GM12891 (cell line): Measurements from ENCODE around the gene PPP4C.

Experiments
- DNase-seq: peaks from one replicate; pipeline ENCODE4 v3.0.0; 2011; ENCODE audit warnings: low spot score; ENCODE audit not compliant: insufficient read length
- FAIRE-seq: peaks from 2 replicates; lab custom pipeline; 2011; peaks lifted over from hg19 to GRCh38; lab: Jason Lieb, UNC
- PAX5 ChIP-seq: IDR thresholded peaks from 2 replicates; pipeline ENCODE4 v1.6.1; 2011; ENCODE audit warnings: low read length, moderate library complexity, mild to moderate bottlenecking; ENCODE audit not compliant: insufficient read depth, severe bottlenecking
- POLR2A ChIP-seq: IDR thresholded peaks from 2 replicates; pipeline ENCODE4 v1.6.1; 2011; ENCODE audit warnings: low read depth, low read length, control low read depth
- POLR2AphosphoS5 ChIP-seq: IDR thresholded peaks from 2 replicates; pipeline ENCODE4 v1.6.1; 2011; ENCODE audit warnings: low read depth, low read length, control low read depth
- POU2F2 ChIP-seq: IDR thresholded peaks from 2 replicates; pipeline ENCODE4 v1.6.1; 2011; ENCODE audit warnings: low read depth, mild to moderate bottlenecking, control low read depth, low read length, moderate library complexity
- SPI1 ChIP-seq: IDR thresholded peaks from 2 replicates; pipeline ENCODE4 v1.6.1; 2011; ENCODE audit warnings: low read depth, low read length, control low read depth
- TAF1 ChIP-seq: IDR thresholded peaks from 2 replicates; pipeline ENCODE4 v1.6.1; 2011; ENCODE audit warnings: low read depth, low read length, control low read depth

The PPP4C gene

DNA sequence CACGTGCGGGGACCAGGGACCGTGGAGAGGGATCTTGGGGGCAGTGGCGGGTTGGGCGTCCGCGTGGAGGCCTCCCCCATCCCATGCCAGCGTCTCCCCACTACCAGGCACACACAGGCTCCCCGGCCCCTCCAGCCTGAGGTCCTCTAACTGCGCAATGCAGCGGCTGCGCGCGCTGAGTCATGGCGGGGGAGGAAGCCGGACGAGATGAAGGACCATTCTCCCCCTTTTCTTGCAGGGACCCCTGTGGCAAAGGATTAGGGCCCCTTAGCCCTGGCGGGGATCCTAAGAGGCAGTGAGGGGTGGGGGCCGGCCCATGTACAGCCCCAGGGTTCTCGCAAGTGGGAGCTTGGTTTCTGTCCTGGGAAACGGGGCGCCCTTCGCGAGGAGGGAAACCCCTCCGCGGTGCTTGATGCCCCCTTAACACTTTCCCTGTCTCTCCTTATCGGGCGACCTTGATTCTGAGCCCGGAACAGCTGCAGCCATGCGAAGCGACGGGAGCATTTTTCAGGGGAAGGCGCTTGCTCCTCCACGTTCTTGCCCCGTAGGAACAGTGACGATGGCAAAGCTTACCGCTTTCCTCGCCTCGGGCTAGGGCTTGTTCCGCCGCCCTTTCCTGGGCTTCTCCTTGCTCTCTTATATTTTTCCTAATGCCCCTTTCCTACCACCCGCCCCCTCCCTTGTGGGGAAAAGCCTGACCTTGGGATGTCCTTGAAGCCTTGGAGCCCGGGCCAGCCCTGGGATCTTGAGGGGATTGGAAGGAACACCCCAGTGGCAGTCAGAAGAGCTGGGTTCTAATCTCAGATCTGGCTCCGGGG is 9.6 kb upstream of the PPP4C start:
- no peak for DNase-seq
- TF ChIP-seq POLR2A (no peak), POLR2AphosphoS5 (no peak), SPI1 (no peak), TAF1 (no peak), PAX5 (no peak), POU2F2 (no peak)

DNA sequence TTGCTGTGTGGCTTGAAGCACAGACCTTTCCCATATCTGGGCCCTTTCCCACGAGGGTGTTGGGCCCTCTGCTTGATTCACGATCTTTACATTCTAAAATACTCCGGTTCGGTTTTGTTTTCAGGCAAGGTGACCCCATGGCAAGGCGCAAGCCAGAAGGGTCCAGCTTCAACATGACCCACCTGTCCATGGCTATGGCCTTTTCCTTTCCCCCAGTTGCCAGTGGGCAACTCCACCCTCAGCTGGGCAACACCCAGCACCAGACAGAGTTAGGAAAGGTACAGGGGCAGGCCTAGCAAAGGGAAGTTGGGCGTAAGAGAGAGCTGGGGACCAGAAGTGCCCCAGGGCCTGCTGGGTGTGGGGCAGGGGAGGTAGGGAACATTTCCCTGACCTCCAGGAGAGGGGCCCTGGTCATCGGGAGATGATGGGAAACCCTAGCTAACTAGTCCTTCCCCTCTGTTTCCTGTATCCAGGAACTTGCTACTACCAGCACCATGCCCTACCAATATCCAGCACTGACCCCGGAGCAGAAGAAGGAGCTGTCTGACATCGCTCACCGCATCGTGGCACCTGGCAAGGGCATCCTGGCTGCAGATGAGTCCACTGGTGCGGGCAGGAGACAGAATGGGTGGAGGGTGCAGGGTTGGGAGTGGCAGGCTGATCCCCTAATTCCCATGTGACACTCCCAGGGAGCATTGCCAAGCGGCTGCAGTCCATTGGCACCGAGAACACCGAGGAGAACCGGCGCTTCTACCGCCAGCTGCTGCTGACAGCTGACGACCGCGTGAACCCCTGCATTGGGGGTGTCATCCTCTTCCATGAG is 8.8 kb upstream of the PPP4C start:
- TF ChIP-seq SPI1, result no peak
- no peak for TF ChIP-seq PAX5
- DNase-seq, result no peak
- no peak for FAIRE-seq

More for the DNA sequence above, 9.6 kb upstream of the PPP4C start:
- no peak for FAIRE-seq

DNA sequence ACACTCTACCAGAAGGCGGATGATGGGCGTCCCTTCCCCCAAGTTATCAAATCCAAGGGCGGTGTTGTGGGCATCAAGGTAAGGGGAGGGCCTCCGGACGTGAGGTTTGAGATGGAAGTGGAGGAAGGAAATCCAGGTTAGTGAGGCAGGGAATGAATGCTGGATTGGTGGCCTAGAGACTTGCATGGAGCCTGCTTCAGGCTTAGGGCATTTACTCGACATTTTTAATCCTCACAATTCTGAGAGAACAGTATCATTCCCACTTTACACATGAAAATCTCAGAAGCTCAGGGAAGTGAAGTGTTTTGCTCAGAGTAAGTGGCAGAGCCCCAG is 8.2 kb upstream of the PPP4C start:
- no peak for DNase-seq
- TF ChIP-seq SPI1 (no peak), TAF1 (no peak)
- FAIRE-seq, result no peak

DNA sequence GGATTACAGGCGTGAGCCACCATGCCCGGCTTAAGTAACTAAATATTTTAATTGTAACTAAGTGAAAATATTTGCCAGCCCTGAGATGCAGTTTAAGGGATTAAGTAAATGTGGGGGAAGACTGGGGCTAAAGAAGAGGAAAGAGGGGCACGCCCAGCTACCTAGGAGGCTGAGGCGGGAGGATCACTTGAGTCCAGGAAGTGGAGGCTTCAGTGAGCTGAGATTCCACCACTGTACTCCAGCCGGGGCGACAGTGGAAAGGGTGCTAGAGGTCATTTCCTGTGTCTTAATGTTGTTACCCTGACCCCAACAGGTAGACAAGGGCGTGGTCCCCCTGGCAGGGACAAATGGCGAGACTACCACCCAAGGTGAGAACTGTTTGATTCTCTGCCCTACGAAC is 7.5 kb upstream of the PPP4C start:
- TF ChIP-seq POLR2AphosphoS5, result no peak
- no peak for TF ChIP-seq SPI1
- TF ChIP-seq POLR2A, result no peak
- no peak for TF ChIP-seq POU2F2
- TF ChIP-seq PAX5, result no peak
- no peak for TF ChIP-seq TAF1
- no peak for FAIRE-seq
- no peak for DNase-seq

DNA sequence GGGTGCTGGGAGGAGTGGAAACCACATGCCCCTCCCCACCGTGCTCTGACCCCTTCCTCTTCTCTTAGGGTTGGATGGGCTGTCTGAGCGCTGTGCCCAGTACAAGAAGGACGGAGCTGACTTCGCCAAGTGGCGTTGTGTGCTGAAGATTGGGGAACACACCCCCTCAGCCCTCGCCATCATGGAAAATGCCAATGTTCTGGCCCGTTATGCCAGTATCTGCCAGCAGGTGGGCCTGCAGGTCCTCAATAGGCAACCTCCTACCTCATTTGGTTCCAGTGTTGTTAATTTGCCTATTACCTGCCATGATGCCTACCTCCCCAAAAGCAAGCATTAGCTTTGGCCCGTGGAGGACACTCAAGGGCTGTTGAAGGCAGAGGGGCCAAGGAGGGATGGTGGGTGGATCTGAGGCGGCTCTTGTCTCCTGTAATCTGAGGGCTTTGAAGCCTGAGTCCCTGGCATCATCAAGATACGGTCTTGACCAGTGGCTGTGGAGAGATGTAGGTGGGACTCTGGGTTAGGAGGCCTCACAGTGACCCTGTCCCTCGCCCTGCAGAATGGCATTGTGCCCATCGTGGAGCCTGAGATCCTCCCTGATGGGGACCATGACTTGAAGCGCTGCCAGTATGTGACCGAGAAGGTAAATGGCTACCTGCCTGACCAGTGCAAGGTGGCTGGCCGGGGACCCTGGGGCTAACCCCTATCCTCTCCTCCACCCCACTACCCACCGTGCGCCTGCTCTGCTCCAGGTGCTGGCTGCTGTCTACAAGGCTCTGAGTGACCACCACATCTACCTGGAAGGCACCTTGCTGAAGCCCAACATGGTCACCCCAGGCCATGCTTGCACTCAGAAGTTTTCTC is 6.8 kb upstream of the PPP4C start:
- FAIRE-seq (no peak), DNase-seq (no peak)

DNA sequence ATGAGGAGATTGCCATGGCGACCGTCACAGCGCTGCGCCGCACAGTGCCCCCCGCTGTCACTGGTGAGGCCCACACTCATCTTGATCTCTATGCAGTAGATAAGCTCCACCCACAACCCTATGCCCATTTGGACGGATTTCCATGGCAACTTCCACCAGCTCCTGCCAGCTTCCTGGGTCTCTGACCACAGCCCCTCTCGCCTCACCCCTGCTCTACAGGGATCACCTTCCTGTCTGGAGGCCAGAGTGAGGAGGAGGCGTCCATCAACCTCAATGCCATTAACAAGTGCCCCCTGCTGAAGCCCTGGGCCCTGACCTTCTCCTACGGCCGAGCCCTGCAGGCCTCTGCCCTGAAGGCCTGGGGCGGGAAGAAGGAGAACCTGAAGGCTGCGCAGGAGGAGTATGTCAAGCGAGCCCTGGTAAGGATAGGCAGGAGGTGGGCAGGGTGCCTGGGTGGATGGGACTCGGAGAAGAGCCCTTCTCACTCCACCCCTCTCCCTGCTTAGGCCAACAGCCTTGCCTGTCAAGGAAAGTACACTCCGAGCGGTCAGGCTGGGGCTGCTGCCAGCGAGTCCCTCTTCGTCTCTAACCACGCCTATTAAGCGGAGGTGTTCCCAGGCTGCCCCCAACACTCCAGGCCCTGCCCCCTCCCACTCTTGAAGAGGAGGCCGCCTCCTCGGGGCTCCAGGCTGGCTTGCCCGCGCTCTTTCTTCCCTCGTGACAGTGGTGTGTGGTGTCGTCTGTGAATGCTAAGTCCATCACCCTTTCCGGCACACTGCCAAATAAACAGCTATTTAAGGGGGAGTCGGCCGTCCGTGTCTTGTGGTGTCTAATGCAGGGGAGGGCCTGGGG is 6.0 kb upstream of the PPP4C start:
- no peak for TF ChIP-seq POLR2AphosphoS5
- no peak for TF ChIP-seq POLR2A
- TF ChIP-seq SPI1, result no peak
- no peak for TF ChIP-seq TAF1
- no peak for TF ChIP-seq POU2F2
- DNase-seq (no peak), FAIRE-seq (no peak)

More for the DNA sequence above, 6.8 kb upstream of the PPP4C start:
- TF ChIP-seq PAX5 (no peak), SPI1 (no peak), POU2F2 (no peak), POLR2AphosphoS5 (no peak; the same call in none of the 2 replicates), POLR2A (no peak), TAF1 (no peak)

DNA sequence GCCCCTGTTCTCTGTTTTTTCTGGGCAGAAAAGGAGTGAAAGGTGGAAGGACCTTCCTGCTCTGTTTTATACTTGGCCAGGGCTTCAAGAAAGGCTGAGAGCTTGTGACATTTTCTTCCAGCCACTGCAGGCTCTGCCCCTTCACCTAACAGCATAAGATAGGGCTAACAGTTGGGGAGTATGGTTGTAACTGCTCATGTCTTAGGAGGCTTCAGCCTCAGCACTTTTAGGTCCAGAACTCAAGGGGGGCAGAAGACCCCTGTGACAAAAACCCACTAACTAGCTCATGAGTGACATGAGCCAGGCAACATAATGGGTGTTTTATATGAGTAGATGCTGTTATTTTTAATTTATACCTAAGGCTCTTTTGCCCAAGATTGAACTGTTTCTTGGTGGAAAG is 5.3 kb upstream of the PPP4C start:
- DNase-seq, result no peak
- no peak for FAIRE-seq
- TF ChIP-seq POU2F2 (no peak), SPI1 (no peak), PAX5 (no peak), POLR2A (no peak), POLR2AphosphoS5 (no peak), TAF1 (no peak)

DNA sequence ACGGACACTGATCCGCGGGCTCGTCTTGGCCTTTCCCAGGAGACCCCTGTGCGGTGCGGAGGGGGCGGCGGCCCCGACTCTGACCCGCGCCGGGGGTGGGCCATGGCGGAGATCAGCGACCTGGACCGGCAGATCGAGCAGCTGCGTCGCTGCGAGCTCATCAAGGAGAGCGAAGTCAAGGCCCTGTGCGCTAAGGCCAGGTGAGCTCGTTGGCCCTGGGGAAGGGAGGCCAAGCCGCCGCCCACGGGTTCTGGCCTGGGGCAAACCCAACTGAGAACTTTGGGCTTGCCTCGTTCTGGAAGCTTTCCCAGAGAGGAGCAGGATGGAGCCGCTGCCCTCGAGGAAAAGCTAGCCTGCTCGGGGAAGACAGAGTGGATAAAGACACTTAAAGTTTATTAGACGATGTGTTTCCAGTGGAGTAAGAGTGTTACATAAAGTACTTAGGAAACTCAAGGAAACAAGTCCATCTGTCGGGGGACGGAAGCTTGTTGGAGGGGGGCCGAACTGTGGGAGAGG is 540 bp downstream of the PPP4C start:
- TF ChIP-seq SPI1, result no peak
- TF ChIP-seq PAX5, result no peak
- TF ChIP-seq TAF1, result no peak
- no peak for TF ChIP-seq POLR2A
- no peak for TF ChIP-seq POLR2AphosphoS5
- no peak for TF ChIP-seq POU2F2
- FAIRE-seq (no peak), DNase-seq (no peak)

DNA sequence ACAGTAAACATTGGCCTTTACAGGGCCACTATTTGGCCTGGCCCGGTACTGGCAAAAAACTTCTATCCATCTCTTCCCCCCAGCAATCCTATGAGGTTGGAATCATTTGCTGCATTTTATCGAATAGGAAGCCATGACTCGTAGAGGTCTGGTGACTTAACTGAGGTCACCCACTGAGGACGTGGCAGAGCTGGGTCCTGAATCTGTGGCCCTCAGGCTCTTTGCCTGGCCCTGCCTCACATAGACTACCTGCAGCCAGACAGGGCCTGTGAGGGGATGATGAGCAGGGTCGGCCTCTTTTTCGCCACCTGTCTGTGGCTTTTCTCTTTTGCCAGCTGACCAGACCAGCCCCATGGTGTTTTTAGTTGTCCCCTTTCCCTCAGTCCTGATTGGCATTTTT is 1.9 kb downstream of the PPP4C start:
- DNase-seq (no peak), FAIRE-seq (no peak)
- no peak for TF ChIP-seq POU2F2
- no peak for TF ChIP-seq POLR2AphosphoS5
- TF ChIP-seq TAF1, result no peak
- TF ChIP-seq PAX5, result no peak
- TF ChIP-seq POLR2A, result no peak
- no peak for TF ChIP-seq SPI1
